Osteoblast (primary cell): ENCODE results near the gene GRIK2. TPM values are rescaled to one million over a fixed set of nuclear protein-coding genes. Genes with fewer than 3 reads are reported as not detected.

Experiments used
- DNase-seq: peaks from one replicate; pipeline ENCODE4 v3.0.0; 2011; ENCODE audit warnings: low spot score, mixed read lengths; ENCODE audit not compliant: insufficient read length; ENCODE audit errors: missing footprints
- H2AFZ ChIP-seq: 2 replicates; pipeline ENCODE4 v1.6.0; 2011; ENCODE audit warnings: mild to moderate bottlenecking, low read length
- H3K27ac ChIP-seq: 2 replicates; pipeline ENCODE4 v1.5.1; 2011; ENCODE audit warnings: mild to moderate bottlenecking, low read depth, low read length, moderate library complexity
- H3K27me3 ChIP-seq: 2 replicates; pipeline ENCODE4 v1.6.0; 2012; ENCODE audit warnings: mild to moderate bottlenecking, control low read depth, inconsistent platforms, low read length, moderate library complexity; ENCODE audit not compliant: insufficient read depth
- H3K36me3 ChIP-seq: 2 replicates; pipeline ENCODE4 v1.5.1; 2011; ENCODE audit warnings: mild to moderate bottlenecking, low read length, control low read depth, moderate library complexity; ENCODE audit not compliant: insufficient read depth
- H3K4me1 ChIP-seq: 2 replicates; pipeline ENCODE4 v1.5.1; 2011; ENCODE audit warnings: mild to moderate bottlenecking, low read length, control low read depth, moderate library complexity; ENCODE audit not compliant: insufficient read depth
- H3K4me2 ChIP-seq: 2 replicates; pipeline ENCODE4 v1.6.0; 2011; ENCODE audit warnings: mild to moderate bottlenecking, low read length; ENCODE audit not compliant: insufficient read depth
- H3K4me3 ChIP-seq: fragments of 200-600 bp; sonication (generic); 3 replicates; pipeline ENCODE4 v1.5.1; 2012; ENCODE audit warnings: mild to moderate bottlenecking, low read length, inconsistent platforms; ENCODE audit not compliant: insufficient read depth
- H3K79me2 ChIP-seq: 2 replicates; pipeline ENCODE4 v1.6.0; 2012; ENCODE audit warnings: mild to moderate bottlenecking, low read length, control low read depth, inconsistent platforms; ENCODE audit not compliant: insufficient read depth
- H3K9me3 ChIP-seq: 2 replicates; pipeline ENCODE4 v1.5.1; 2011; ENCODE audit warnings: low read depth, low read length, control low read depth
- H4K20me1 ChIP-seq: 2 replicates; pipeline ENCODE4 v1.6.0; 2012; ENCODE audit warnings: mild to moderate bottlenecking, low read length, control low read depth; ENCODE audit not compliant: insufficient read depth
- CTCF ChIP-seq: IDR thresholded peaks from 2 replicates; pipeline ENCODE4 v1.5.1; 2011; ENCODE audit warnings: mild to moderate bottlenecking, low read depth, low read length, moderate library complexity; ENCODE audit errors: extremely low read depth
- total RNA-seq: library from RNA; depleted of rRNA; stranded (reverse); fragments of >200 nt; gene quantifications from 2 replicates; pipeline ENCODE4 v1.2.3, GENCODE V29; 2012

Gene GRIK2
- total RNA-seq, 1 donor, result 0.72 TPM

- H3K79me2 ChIP-seq, result no peaks in the 10 kb centered on the region
- H3K4me1 ChIP-seq, result no peaks in the 10 kb centered on the region
- no peak overlapping the region for H3K4me3 ChIP-seq
- no peak overlapping the region for H3K27ac ChIP-seq
- TF ChIP-seq CTCF, result no peak
- H3K27me3 ChIP-seq, result no peaks in the 10 kb centered on the region
- peak; percentile 19 for DNase-seq
- no peaks in the 10 kb centered on the region for H3K36me3 ChIP-seq
- peaks cover 5% of the 10 kb centered on the region for H3K9me3 ChIP-seq
- no peaks in the 10 kb centered on the region for H4K20me1 ChIP-seq
- H2AFZ ChIP-seq, result no peak overlapping the region
- no peak overlapping the region for H3K4me2 ChIP-seq
Observed at GRCh38 chr6:101824551-101825345, 431.2 kb downstream of the GRIK2 start.

DNA sequence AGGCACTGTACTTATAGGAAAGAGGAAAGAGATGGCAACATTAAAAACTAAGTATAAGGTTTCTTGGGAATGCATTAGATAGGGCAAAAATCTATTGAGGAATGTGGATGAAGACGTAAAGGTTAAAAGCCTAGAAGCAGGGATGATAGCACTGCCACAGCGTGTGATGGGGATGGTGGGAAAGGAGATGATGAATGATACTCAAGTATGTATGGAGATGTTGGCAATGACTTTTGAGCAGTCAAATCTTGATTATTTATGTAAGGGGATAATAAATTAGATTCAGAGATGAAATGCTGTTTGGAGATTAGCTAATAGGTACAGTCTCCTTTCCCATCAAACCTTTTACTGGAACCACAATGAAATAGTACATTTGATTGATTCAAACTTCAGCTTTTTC, 432.8 kb downstream of the GRIK2 start:
- Histone ChIP-seq H3K27ac (no peak overlapping the region), H3K79me2 (no peaks in the 10 kb centered on the region), H3K4me3 (no peak overlapping the region), H3K36me3 (no peaks in the 10 kb centered on the region), H3K4me1 (no peaks in the 10 kb centered on the region), H3K4me2 (no peak overlapping the region), H3K9me3 (peaks cover 5% of the 10 kb centered on the region), H3K27me3 (no peaks in the 10 kb centered on the region), H2AFZ (no peak overlapping the region), H4K20me1 (no peaks in the 10 kb centered on the region)
- DNase-seq, result no peak
- TF ChIP-seq CTCF, result no peak

DNA sequence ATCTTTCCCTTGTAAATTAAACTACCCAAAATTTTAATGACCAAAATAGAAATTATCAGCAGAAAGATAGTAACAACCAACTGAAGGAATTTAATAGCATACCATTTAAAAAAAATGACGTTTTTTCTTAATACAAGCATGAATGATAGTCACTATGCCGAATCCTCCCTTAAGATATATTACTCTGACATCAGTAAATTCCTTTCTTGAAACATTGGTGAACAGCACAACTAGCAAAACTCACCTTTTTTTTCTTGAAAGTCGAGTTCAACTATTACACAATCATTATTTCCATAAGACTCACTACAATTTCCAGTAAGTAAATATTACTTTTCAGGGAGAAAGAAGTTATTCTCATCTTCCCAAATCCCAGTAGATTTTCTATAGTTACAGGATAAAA, 433.2 kb downstream of the GRIK2 start:
- H3K9me3 ChIP-seq, result peaks cover 5% of the 10 kb centered on the region
- no peaks in the 10 kb centered on the region for H4K20me1 ChIP-seq
- H3K4me1 ChIP-seq, result no peaks in the 10 kb centered on the region
- H2AFZ ChIP-seq, result no peak overlapping the region
- H3K4me3 ChIP-seq, result no peak overlapping the region
- H3K4me2 ChIP-seq, result no peak overlapping the region
- DNase-seq, result no peak
- H3K27ac ChIP-seq, result no peak overlapping the region
- no peaks in the 10 kb centered on the region for H3K79me2 ChIP-seq
- no peaks in the 10 kb centered on the region for H3K36me3 ChIP-seq
- TF ChIP-seq CTCF, result no peak
- no peaks in the 10 kb centered on the region for H3K27me3 ChIP-seq

GRCh38 chr6:101830501-101831031, 437.1 kb downstream of the GRIK2 start:
- Histone ChIP-seq H3K4me2 (no peak overlapping the region), H3K9me3 (peaks cover 5% of the 10 kb centered on the region), H3K27me3 (no peaks in the 10 kb centered on the region), H3K4me3 (no peak overlapping the region), H4K20me1 (no peaks in the 10 kb centered on the region), H3K4me1 (no peaks in the 10 kb centered on the region), H3K27ac (peak overlapping the region; percentile 45), H3K36me3 (no peaks in the 10 kb centered on the region), H3K79me2 (no peaks in the 10 kb centered on the region), H2AFZ (no peak overlapping the region)
- no peak for DNase-seq
- TF ChIP-seq CTCF, result no peak
